ENCODE data around the gene SNX20. TPM values are rescaled to one million over a fixed set of nuclear protein-coding genes. Genes with fewer than 3 reads are reported as not detected.

Gene SNX20
- total RNA-seq, 1 experiment from 2014 or later = not detected

- Mint-ChIP-seq H3K4me1 (ENCODE audit: insufficient read depth, unreplicated experiment) (no peaks in the 10 kb centered on the region), H3K9me3 (ENCODE audit: unreplicated experiment) (no peaks in the 10 kb centered on the region), H3K27me3 (ENCODE audit: insufficient read depth, unreplicated experiment) (no peaks in the 10 kb centered on the region), H3K27ac (ENCODE audit: low read depth, unreplicated experiment) (no peak overlapping the region), H3K4me3 (ENCODE audit: unreplicated experiment) (no peak overlapping the region), H3K36me3 (ENCODE audit: insufficient read depth, unreplicated experiment) (no peaks in the 10 kb centered on the region)
- no peak for DNase-seq (ENCODE audit: unreplicated experiment)
- TF ChIP-seq CTCF (IDR thresholded peaks at IDR 0.05; ENCODE audit: unreplicated experiment) = no peak
- ChIA-PET POLR2A (interaction anchor here (0.7 kb wide), 2 partner anchors 687 to 1318 kb away, joined by 3 read pairs; no protein-coding TSS in a partner anchor), CTCF (no interaction called here)
- no TSS peak for BruUV-seq (replicated peaks)
- intact Hi-C loops (cut with micrococcal nuclease) = no loop called here
Observed at GRCh38 chr16:50712956-50713355, 31.8 kb upstream of the SNX20 start.

GRCh38 chr16:50712560-50712898 is 31.4 kb upstream of the SNX20 start:
- Mint-ChIP-seq H3K27ac (ENCODE audit: low read depth, unreplicated experiment) (no peak overlapping the region), H3K27me3 (ENCODE audit: insufficient read depth, unreplicated experiment) (no peaks in the 10 kb centered on the region), H3K9me3 (ENCODE audit: unreplicated experiment) (no peaks in the 10 kb centered on the region), H3K4me3 (ENCODE audit: unreplicated experiment) (no peak overlapping the region), H3K36me3 (ENCODE audit: insufficient read depth, unreplicated experiment) (no peaks in the 10 kb centered on the region), H3K4me1 (ENCODE audit: insufficient read depth, unreplicated experiment) (no peaks in the 10 kb centered on the region)
- BruUV-seq (replicated peaks) = no TSS peak
- intact Hi-C loops (cut with micrococcal nuclease) = no loop called here
- no peak for TF ChIP-seq CTCF (IDR thresholded peaks at IDR 0.05; ENCODE audit: unreplicated experiment)
- DNase-seq (ENCODE audit: unreplicated experiment) = no peak
- ChIA-PET POLR2A (no interaction called here), CTCF (no interaction called here)

- H3K27me3 Mint-ChIP-seq (ENCODE audit: insufficient read depth, unreplicated experiment) = no peaks in the 10 kb centered on the region
- POLR2A ChIA-PET = no interaction called here
- no peaks in the 10 kb centered on the region for H3K4me1 Mint-ChIP-seq (ENCODE audit: insufficient read depth, unreplicated experiment)
- intact Hi-C loops (cut with micrococcal nuclease) = no loop called here
- no peaks in the 10 kb centered on the region for H3K36me3 Mint-ChIP-seq (ENCODE audit: insufficient read depth, unreplicated experiment)
- BruUV-seq (replicated peaks) = no TSS peak
- no peak overlapping the region for H3K4me3 Mint-ChIP-seq (ENCODE audit: unreplicated experiment)
- H3K27ac Mint-ChIP-seq (ENCODE audit: low read depth, unreplicated experiment) = no peak overlapping the region
- no peak for DNase-seq (ENCODE audit: unreplicated experiment)
- H3K9me3 Mint-ChIP-seq (ENCODE audit: unreplicated experiment) = no peaks in the 10 kb centered on the region
- TF ChIP-seq CTCF (IDR thresholded peaks at IDR 0.05; ENCODE audit: unreplicated experiment) = no peak
- CTCF ChIA-PET = no interaction called here
Observed at GRCh38 chr16:50711862-50712559, 30.9 kb upstream of the SNX20 start.

GRCh38 chr16:50711040-50711439 is 29.9 kb upstream of the SNX20 start:
- no peak for TF ChIP-seq CTCF (IDR thresholded peaks at IDR 0.05; ENCODE audit: unreplicated experiment)
- H3K4me1 Mint-ChIP-seq (ENCODE audit: insufficient read depth, unreplicated experiment) = no peaks in the 10 kb centered on the region
- no peak overlapping the region for H3K4me3 Mint-ChIP-seq (ENCODE audit: unreplicated experiment)
- CTCF ChIA-PET = no interaction called here
- POLR2A ChIA-PET = no interaction called here
- H3K27me3 Mint-ChIP-seq (ENCODE audit: insufficient read depth, unreplicated experiment) = no peaks in the 10 kb centered on the region
- no peaks in the 10 kb centered on the region for H3K36me3 Mint-ChIP-seq (ENCODE audit: insufficient read depth, unreplicated experiment)
- intact Hi-C loops (cut with micrococcal nuclease) = no loop called here
- H3K9me3 Mint-ChIP-seq (ENCODE audit: unreplicated experiment) = peaks cover under 1% of the 10 kb centered on the region
- no peak overlapping the region for H3K27ac Mint-ChIP-seq (ENCODE audit: low read depth, unreplicated experiment)
- no peak for DNase-seq (ENCODE audit: unreplicated experiment)
- no TSS peak for BruUV-seq (replicated peaks)
